GM12801 (cell line): ENCODE measurements around the gene HES7.

Source experiments
- CTCF ChIP-seq: IDR thresholded peaks from one replicate; pipeline ENCODE4 v1.5.1; 2011; ENCODE audit warnings: control low read depth; ENCODE audit not compliant: insufficient read length; ENCODE audit errors: extremely low read depth

The HES7 gene

GRCh38 chr17:8117980-8118768 is 5.7 kb downstream of the HES7 start, which contains the start of gene ALOXE3:
Gene ALOXE3 (minus strand): TSS chr17:8118514. CDS start chr17:8117990, 524 bp downstream.
- TF ChIP-seq CTCF, result no peak

DNA sequence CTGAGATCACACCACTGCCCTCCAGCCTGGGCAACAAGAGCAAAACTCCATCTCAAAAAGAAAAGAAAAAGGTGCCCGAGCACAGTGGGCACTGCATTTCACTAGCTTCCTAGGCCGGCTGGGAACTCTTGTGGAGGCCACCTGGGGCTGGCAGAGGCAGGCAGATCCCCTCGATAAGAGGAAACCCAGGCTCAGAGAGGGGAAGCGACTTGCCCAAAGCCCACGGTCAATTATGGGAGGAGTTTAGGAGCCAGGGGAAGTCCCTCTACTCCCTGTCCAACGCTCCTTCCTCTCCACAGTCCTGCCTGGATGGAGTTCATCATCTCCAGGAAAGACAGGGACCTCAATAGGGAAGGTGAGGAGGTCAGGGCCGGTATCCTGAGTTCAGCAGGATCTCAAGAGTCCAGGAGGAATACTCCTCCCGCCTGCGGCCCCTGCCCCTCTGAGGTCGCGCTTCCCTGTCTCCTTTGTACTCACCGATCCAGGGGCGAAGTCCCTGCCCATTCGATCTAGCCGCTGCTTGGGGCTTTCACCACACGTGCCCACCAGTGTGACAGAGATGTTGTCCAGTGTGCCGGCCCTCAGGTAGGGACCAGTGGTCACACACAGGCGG is 6.4 kb downstream of the HES7 start:
- TF ChIP-seq CTCF, result no peak

DNA sequence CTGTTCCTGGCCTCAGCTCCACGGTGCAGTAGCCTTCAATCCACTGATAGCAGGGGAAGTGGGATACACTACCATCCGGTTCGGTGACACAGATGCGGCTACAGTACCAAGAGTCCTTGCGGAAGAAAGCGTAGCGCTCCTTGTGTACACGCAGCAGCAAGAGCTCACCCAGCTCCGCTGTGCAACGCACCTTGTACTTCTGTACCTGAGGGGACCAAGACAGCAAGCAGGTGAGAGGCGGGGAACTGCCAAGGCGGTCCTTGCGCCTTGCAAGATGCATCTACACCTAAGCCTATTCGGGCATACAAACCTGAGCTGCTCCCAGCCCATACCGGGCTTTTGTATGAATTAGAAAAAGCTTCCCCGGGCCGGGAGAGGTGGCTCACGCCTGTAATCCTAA is 7.1 kb downstream of the HES7 start:
- no peak for TF ChIP-seq CTCF

DNA sequence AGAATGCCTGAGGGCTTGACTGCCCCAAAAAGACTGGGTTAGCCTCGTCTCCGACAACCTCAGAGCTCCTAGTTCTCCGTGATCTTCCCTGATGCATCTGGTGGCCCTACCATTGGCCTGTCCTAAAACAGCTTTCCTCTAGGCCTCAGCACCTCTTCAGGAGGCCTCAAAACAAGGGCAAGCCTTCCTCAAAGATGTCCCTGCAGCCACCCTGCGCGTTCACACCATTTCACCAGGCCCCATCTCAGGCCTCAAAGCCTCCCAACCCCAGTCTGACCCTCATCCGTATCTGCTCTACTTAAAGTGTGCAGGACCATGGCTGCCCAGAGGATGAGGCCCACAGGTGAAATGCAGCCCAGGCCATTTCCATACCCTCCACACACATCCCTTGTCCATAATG is 13.0 kb downstream of the HES7 start:
- no peak for TF ChIP-seq CTCF

- no peak for TF ChIP-seq CTCF
Measured at GRCh38 chr17:8110456-8110804, 13.5 kb downstream of the HES7 start.

GRCh38 chr17:8109661-8110455 is 14.0 kb downstream of the HES7 start:
- TF ChIP-seq CTCF, result no peak

GRCh38 chr17:8108972-8109660 is 14.8 kb downstream of the HES7 start:
- no peak for TF ChIP-seq CTCF
